ENCODE results near the gene CYBA.

DNA sequence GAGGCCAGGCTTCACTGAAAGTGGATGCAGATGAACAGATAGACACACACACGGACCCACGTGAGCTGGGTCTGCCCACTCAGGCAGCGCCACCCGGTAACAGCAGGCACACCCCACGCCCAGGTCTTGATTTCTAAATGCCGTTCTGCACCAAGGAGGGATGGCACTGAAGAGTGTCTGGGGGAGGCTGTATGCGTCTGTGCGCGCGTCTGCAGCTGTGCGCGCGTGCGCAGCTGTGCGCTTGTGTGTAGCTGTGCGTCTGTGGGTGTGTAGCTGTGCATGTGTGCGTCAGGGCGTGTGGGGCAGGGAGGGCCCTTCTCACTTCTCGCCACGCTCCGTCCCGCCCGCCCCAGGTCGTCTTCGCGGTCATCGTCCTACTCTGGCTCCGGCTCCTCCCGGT lies 28.0 kb downstream of the CYBA start:
- TF ChIP-seq, protein P1, sequence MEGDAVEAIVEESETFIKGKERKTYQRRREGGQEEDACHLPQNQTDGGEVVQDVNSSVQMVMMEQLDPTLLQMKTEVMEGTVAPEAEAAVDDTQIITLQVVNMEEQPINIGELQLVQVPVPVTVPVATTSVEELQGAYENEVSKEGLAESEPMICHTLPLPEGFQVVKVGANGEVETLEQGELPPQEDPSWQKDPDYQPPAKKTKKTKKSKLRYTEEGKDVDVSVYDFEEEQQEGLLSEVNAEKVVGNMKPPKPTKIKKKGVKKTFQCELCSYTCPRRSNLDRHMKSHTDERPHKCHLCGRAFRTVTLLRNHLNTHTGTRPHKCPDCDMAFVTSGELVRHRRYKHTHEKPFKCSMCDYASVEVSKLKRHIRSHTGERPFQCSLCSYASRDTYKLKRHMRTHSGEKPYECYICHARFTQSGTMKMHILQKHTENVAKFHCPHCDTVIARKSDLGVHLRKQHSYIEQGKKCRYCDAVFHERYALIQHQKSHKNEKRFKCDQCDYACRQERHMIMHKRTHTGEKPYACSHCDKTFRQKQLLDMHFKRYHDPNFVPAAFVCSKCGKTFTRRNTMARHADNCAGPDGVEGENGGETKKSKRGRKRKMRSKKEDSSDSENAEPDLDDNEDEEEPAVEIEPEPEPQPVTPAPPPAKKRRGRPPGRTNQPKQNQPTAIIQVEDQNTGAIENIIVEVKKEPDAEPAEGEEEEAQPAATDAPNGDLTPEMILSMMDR (IDR thresholded peaks at IDR 0.05; ENCODE audit: insufficient read depth, low read length): no peak
- TF ChIP-seq, protein P2, sequence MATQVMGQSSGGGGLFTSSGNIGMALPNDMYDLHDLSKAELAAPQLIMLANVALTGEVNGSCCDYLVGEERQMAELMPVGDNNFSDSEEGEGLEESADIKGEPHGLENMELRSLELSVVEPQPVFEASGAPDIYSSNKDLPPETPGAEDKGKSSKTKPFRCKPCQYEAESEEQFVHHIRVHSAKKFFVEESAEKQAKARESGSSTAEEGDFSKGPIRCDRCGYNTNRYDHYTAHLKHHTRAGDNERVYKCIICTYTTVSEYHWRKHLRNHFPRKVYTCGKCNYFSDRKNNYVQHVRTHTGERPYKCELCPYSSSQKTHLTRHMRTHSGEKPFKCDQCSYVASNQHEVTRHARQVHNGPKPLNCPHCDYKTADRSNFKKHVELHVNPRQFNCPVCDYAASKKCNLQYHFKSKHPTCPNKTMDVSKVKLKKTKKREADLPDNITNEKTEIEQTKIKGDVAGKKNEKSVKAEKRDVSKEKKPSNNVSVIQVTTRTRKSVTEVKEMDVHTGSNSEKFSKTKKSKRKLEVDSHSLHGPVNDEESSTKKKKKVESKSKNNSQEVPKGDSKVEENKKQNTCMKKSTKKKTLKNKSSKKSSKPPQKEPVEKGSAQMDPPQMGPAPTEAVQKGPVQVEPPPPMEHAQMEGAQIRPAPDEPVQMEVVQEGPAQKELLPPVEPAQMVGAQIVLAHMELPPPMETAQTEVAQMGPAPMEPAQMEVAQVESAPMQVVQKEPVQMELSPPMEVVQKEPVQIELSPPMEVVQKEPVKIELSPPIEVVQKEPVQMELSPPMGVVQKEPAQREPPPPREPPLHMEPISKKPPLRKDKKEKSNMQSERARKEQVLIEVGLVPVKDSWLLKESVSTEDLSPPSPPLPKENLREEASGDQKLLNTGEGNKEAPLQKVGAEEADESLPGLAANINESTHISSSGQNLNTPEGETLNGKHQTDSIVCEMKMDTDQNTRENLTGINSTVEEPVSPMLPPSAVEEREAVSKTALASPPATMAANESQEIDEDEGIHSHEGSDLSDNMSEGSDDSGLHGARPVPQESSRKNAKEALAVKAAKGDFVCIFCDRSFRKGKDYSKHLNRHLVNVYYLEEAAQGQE (IDR thresholded peaks at IDR 0.05; ENCODE audit: insufficient replicate concordance, low read depth): no peak
- TF ChIP-seq GABPA (IDR thresholded peaks at IDR 0.05; ENCODE audit: low read depth) (no peak), POLR2AphosphoS5 (IDR thresholded peaks at IDR 0.05; ENCODE audit: low read depth) (no peak)

Measured in HL-60 (cell line).